Omental fat pad (tissue), 4 donors: ENCODE results near the gene NTM. TPM values are rescaled to one million over a fixed set of nuclear protein-coding genes. Genes with fewer than 3 reads are reported as not detected.

ENCODE experiments used
- ATAC-seq: fragments of 150-250 bp; one replicate; pipeline ENCODE4 v1.9.1; 2016; ENCODE audit warnings: mild to moderate bottlenecking, moderate library complexity; ENCODE audit not compliant: low FRiP score
- DNase-seq: peaks from one replicate; pipeline ENCODE4 v3.0.0-alpha.2; 2019; ENCODE audit warnings: low spot score
- CTCF ChIP-seq, 3 donors: fragments of 450-650 bp; IDR thresholded peaks; one replicate each; pipeline ENCODE4 v1.5.1; 2016 to 2017; ENCODE audit warnings: antibody characterized with exemption in 3 of 3, mild to moderate bottlenecking in 3 of 3, moderate library complexity in 2 of 3
- total RNA-seq, 4 donors: library from RNA; depleted of rRNA; stranded (reverse); fragments of >200 nt; gene quantifications; one replicate each; pipeline ENCODE4 v1.1.0, GENCODE V29; 2016

NTM gene
- total RNA-seq, 4 donors from 2014 or later: 0.56 to 5.5 (median 2.4) TPM

DNA sequence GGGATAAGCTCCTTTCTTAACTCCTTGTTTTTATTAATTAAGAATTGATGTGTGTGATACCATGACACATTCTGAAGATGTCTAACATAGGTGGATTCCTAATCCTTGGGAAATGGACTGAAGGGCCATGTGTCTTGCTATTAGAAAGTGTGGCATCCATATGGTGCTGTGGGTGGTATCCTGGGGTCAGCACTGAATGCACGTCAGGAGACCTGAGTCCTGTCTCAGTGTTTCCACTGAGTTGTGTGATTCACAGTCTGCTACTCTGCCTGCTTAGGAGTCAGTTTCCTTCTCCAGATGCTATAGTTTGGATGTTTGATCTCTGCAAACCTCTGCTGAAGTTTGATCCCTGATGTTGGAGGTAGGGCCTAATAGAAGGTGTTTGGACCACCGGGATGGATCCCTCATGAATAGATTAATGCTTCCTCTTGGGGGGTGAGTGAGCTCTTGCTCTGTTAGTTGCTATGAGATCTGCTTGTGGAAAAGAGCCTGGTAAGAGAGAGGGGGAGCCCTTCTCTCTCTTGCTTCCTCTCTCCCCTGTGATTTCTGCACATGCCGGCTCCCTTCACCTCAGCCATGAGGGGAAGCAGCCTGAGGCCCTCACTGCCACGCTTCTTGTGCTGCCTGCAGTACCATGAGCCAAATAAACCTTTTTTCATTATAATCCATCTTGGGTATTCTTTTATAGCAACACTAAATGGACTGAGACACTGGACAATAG lies 666.5 kb downstream of the NTM start:
- DNase-seq (no peak), ATAC-seq (no peak)
- TF ChIP-seq CTCF (IDR thresholded peaks at IDR 0.05): no peak

GRCh38 chr11:132037467-132037862 lies 667.0 kb downstream of the NTM start:
- DNase-seq (no peak), ATAC-seq (no peak)
- TF ChIP-seq CTCF (IDR thresholded peaks at IDR 0.05): no peak

GRCh38 chr11:132037956-132038355 lies 667.5 kb downstream of the NTM start:
- DNase-seq: no peak
- no peak for TF ChIP-seq CTCF (IDR thresholded peaks at IDR 0.05)
- no peak for ATAC-seq

- no peak for DNase-seq
- ATAC-seq: no peak
- no peak for TF ChIP-seq CTCF (IDR thresholded peaks at IDR 0.05)
These were observed 669.1 kb downstream of the NTM start for GRCh38 chr11:132039521-132039920.

GRCh38 chr11:132042296-132042695 lies 671.9 kb downstream of the NTM start:
- no peak for TF ChIP-seq CTCF (IDR thresholded peaks at IDR 0.05)
- DNase-seq: no peak

DNA sequence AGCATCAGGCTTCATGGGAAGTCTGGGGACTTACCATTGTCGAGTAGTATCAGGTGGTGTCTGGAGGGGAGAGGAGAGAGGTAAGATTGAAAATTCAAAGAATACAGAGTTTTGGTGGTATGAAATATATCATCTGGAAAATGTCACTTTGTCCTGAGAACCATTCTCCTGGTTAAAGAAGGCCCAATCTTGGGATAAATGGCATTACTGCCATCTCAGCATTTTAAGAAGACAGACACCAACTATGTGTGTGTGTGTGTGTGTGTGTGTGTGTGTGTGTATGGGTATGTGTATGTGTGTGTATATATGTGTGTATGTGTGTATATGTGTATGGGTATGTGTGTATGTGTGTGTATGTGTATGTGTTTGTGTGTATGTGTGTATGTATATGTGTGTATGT lies 673.3 kb downstream of the NTM start:
- no peak for DNase-seq
- ATAC-seq: no peak
- TF ChIP-seq CTCF (IDR thresholded peaks at IDR 0.05): no peak

More at GRCh38 chr11:132042296-132042695, 671.9 kb downstream of the NTM start:
- no peak for ATAC-seq

GRCh38 chr11:132045107-132045506 lies 674.7 kb downstream of the NTM start:
- DNase-seq: no peak
- TF ChIP-seq CTCF (IDR thresholded peaks at IDR 0.05): no peak
- no peak for ATAC-seq
